GM12878 (cell line): ENCODE measurements around the gene FBXW8. TPM values are rescaled to one million over a fixed set of nuclear protein-coding genes. Genes with fewer than 3 reads are reported as not detected.

Experiments used
- ATAC-seq: fragments of 200-7000 bp; cut with Tn5 transposase; 3 replicates; pipeline ENCODE4 v1.9.1; 2020; ENCODE audit warnings: mild to moderate bottlenecking, moderate library complexity
- BruUV-seq: library from RNA; stranded (reverse); fragments of 400-500 nt; replicated peaks from 2 replicates; lab custom pipeline; 2021; lab: Mats Ljungman, UMichigan
- CTCF ChIA-PET: fragments of 300-600 bp; sonication (Branson Sonifier 250); formaldehyde crosslinking; extraction: SDS; loops from one replicate; lab custom pipeline; 2021; ENCODE audit warnings: inconsistent platforms; lab: Yijun Ruan, JAX
- POLR2A ChIA-PET: fragments of 350-600 bp; formaldehyde crosslinking; extraction: SDS; loops from one replicate; lab custom pipeline; 2021; ENCODE audit warnings: inconsistent platforms; lab: Charles Lee
- RAD21 ChIA-PET: fragments of 300-600 bp; sonication (Branson Sonifier 250); formaldehyde crosslinking; loops from one replicate; lab custom pipeline; 2023; ENCODE audit warnings: antibody characterized with exemption; ENCODE audit not compliant: unreplicated experiment; lab: Charles Lee
- SMC1A ChIA-PET: fragments of 300-600 bp; sonication (Branson Sonifier 250); formaldehyde crosslinking; loops from one replicate; lab custom pipeline; 2023; ENCODE audit not compliant: unreplicated experiment, uncharacterized antibody; lab: Charles Lee
- DNase-seq: peaks from one replicate; pipeline ENCODE4 v3.0.0-alpha.2; 2011; ENCODE audit warnings: low read depth, low spot score
- FAIRE-seq: peaks from 3 replicates; lab custom pipeline; 2011; peaks lifted over from hg19 to GRCh38; lab: Jason Lieb, UNC
- H2AFZ ChIP-seq: 2 replicates; pipeline ENCODE4 v1.6.0; 2011; ENCODE audit warnings: low read depth, low read length, control low read depth; ENCODE audit not compliant: control insufficient read depth
- H3K27ac ChIP-seq: 2 replicates; pipeline ENCODE4 v1.5.1; 2011; ENCODE audit warnings: control low read depth; ENCODE audit not compliant: control insufficient read depth, insufficient read depth
- H3K27me3 ChIP-seq, 2 experiments: replicated peaks in 1 of 2; 2 replicates each; pipeline versions ENCODE4 v1.6.0 to v1.6.1; 2011; ENCODE audit warnings: low read length in 1 of 2; ENCODE audit not compliant: control insufficient read depth in 2 of 2, insufficient read depth in 2 of 2
- H3K36me3 ChIP-seq, 2 experiments: 2 replicates each; pipeline ENCODE4 v1.5.1; 2011; ENCODE audit warnings: low read length in 1 of 2; ENCODE audit not compliant: control insufficient read depth in 2 of 2, insufficient read depth in 2 of 2
- H3K4me1 ChIP-seq: 2 replicates; pipeline ENCODE4 v1.6.1; 2011; ENCODE audit warnings: mild to moderate bottlenecking, low read length, moderate library complexity, mixed read lengths; ENCODE audit not compliant: control insufficient read depth, insufficient read depth
- H3K4me2 ChIP-seq: 2 replicates; pipeline ENCODE4 v1.6.0; 2011; ENCODE audit warnings: control low read depth; ENCODE audit not compliant: control insufficient read depth, insufficient read depth
- H3K4me3 ChIP-seq: fragments of 200-600 bp; sonication (generic); 2 replicates; pipeline ENCODE4 v1.5.1; 2016
- H3K79me2 ChIP-seq: 2 replicates; pipeline ENCODE4 v1.6.0; 2011; ENCODE audit warnings: low read length; ENCODE audit not compliant: control insufficient read depth, insufficient read depth
- H3K9ac ChIP-seq: 2 replicates; pipeline ENCODE4 v1.8.0; 2011; ENCODE audit warnings: low read length, control low read depth, mixed read lengths; ENCODE audit not compliant: control insufficient read depth, insufficient read depth
- H3K9me3 ChIP-seq: replicated peaks from 3 replicates; pipeline ENCODE4 v1.5.1; 2011; ENCODE audit warnings: mild to moderate bottlenecking, low read length; ENCODE audit not compliant: control insufficient read depth, insufficient read depth
- H4K20me1 ChIP-seq: 2 replicates; pipeline ENCODE4 v1.6.0; 2011; ENCODE audit not compliant: control insufficient read depth, insufficient read depth
- DPF2 ChIP-seq: fragments of 450-650 bp; IDR thresholded peaks from 2 replicates; pipeline ENCODE4 v1.6.1; 2017; ENCODE audit warnings: mild to moderate bottlenecking
- EED ChIP-seq: sonication (generic); IDR thresholded peaks from 2 replicates; pipeline ENCODE4 v1.6.1; 2016; ENCODE audit warnings: antibody characterized with exemption, low read depth
- FOXM1 ChIP-seq: IDR thresholded peaks from 2 replicates; pipeline ENCODE4 v1.6.1; 2012; ENCODE audit warnings: low read depth, mild to moderate bottlenecking, inconsistent platforms, low read length, moderate library complexity
- HDGF ChIP-seq: fragments of 450-650 bp; IDR thresholded peaks from 2 replicates; pipeline ENCODE4 v1.6.1; 2016; ENCODE audit warnings: antibody characterized with exemption
- IRF4 ChIP-seq: IDR thresholded peaks from 2 replicates; pipeline ENCODE4 v1.6.1; 2011; ENCODE audit warnings: low read depth, low read length
- JUND ChIP-seq: IDR thresholded peaks from 2 replicates; pipeline ENCODE4 v1.6.1; 2012; ENCODE audit warnings: low read depth, mild to moderate bottlenecking, low read length, improper control_type of control experiment, moderate library complexity
- NFXL1 ChIP-seq: fragments of 450-650 bp; IDR thresholded peaks from 2 replicates; pipeline ENCODE4 v1.6.1; 2017; ENCODE audit warnings: antibody characterized with exemption, mild to moderate bottlenecking, borderline replicate concordance
- POU2F2 ChIP-seq: IDR thresholded peaks from 3 replicates; pipeline ENCODE4 v1.6.1; 2011; ENCODE audit warnings: low read depth, mild to moderate bottlenecking, low read length, borderline replicate concordance
- SP1 ChIP-seq: IDR thresholded peaks from one replicate; pipeline ENCODE4 v1.6.1; 2011; ENCODE audit warnings: low read depth, low read length
- SPI1 ChIP-seq: IDR thresholded peaks from 2 replicates; pipeline ENCODE4 v1.6.1; 2011; ENCODE audit warnings: low read depth, mild to moderate bottlenecking, low read length, moderate library complexity, borderline replicate concordance; ENCODE audit not compliant: insufficient read depth
- SREBF2 ChIP-seq: IDR thresholded peaks from 2 replicates; pipeline ENCODE4 v1.6.1; 2012; ENCODE audit warnings: mild to moderate bottlenecking, low read length
- SUPT20H ChIP-seq: IDR thresholded peaks from 2 replicates; pipeline ENCODE4 v1.6.1; 2011; ENCODE audit warnings: low read depth, mild to moderate bottlenecking, low read length, moderate library complexity, borderline replicate concordance; ENCODE audit not compliant: control insufficient read depth
- TCF12 ChIP-seq: IDR thresholded peaks from 2 replicates; pipeline ENCODE4 v1.6.1; 2011; ENCODE audit warnings: low read depth, mild to moderate bottlenecking, low read length
- YY1 ChIP-seq: IDR thresholded peaks from 2 replicates; pipeline ENCODE4 v1.6.1; 2011; ENCODE audit warnings: low read depth, mild to moderate bottlenecking, low read length
- ZNF274 ChIP-seq: IDR thresholded peaks from one replicate; pipeline ENCODE4 v1.8.0; 2011; ENCODE audit not compliant: insufficient read length, insufficient read depth
- in situ Hi-C: fragments of 300-500 bp; cut with MboI; formaldehyde crosslinking; loops from 9 replicates; pipeline ENCODE4 v1.14.3; 2018; ENCODE audit warnings: mixed read lengths
- intact Hi-C: fragments of 100-400 bp; cut with micrococcal nuclease; formaldehyde crosslinking; loops from one replicate; pipeline ENCODE4 v1.14.2; 2022; ENCODE audit not compliant: unreplicated experiment
- polyA plus RNA-seq, 11 experiments: library from polyadenylated mRNA; depleted of rRNA in 4 of 11; unstranded in 6 of 11; stranded (reverse) in 5 of 11; fragments of >200 nt; fragmentation: Nextera tagmentation in 4 of 11; fragmentation: Illumina TruSeq in 1 of 11; extraction: Ambion mirVana in 4 of 11; extraction: Trizol in 1 of 11; gene quantifications; 1 replicate in 1 of 11; 2 replicates in 10 of 11; pipeline versions ENCODE4 v1.2.1 to v1.2.3, GENCODE V29; 2011 to 2016; ENCODE audit warnings: inconsistent platforms in 2 of 11, missing spikeins in 2 of 11, low read depth in 1 of 11
- total RNA-seq, 4 experiments: library from RNA; depleted of rRNA in 3 of 4; stranded (reverse); fragments of >200 nt in 3 of 4; fragmentation: Illumina TruSeq in 1 of 4; extraction: Trizol in 1 of 4; gene quantifications; 2 replicates each; pipeline versions ENCODE4 v1.2.1 to v1.2.3, GENCODE V29; 2013 to 2021
- TF ChIP-seq, protein P1 (sequence below): IDR thresholded peaks from 2 replicates; pipeline ENCODE4 v1.6.1; 2011; ENCODE audit warnings: borderline replicate concordance, low read depth, mild to moderate bottlenecking, moderate library complexity, mixed read lengths, low read length; ENCODE audit not compliant: insufficient read depth; ENCODE audit errors: extremely low read length
- TF ChIP-seq, protein P2 (sequence below): fragments of 450-650 bp; formaldehyde crosslinking; IDR thresholded peaks from 2 replicates; pipeline ENCODE4 v1.4.0; 2020; ENCODE audit warnings: mild to moderate bottlenecking, moderate library complexity
- TF ChIP-seq, protein P3 (sequence below): IDR thresholded peaks from 2 replicates; pipeline ENCODE4 v1.6.1; 2012; ENCODE audit warnings: low read depth, low read length, improper control_type of control experiment
- TF ChIP-seq, protein P4 (sequence below): fragments of 450-650 bp; IDR thresholded peaks from 2 replicates; pipeline ENCODE4 v1.6.1; 2017; ENCODE audit warnings: low read depth, mild to moderate bottlenecking, moderate library complexity

The FBXW8 gene
- total and polyA plus RNA-seq, 10 of the 15 experiments (the other 5 are each of a cell fraction or from before 2014, with no cell fraction given): 0.49 to 7.5 (median 4.4) TPM

DNA sequence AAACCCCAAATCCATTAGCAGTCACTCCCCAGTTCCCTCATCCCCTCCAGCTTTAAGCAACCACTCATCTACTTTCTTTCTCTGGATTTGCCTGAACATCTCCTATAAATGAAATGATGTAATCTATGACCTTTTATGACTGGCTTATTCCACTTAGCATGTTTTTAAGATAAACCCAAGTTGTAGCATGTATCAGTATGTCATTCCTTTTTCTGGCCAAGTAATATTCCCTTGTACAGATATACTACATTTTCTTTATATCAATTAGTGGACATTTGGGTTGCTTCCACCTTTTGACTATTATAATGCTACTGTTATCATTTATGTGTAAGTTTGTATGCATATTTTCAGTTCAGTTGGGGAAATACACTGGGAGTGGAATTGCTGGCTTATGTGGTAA, 105.1 kb downstream of the FBXW8 start:
- DNase-seq (no peak), FAIRE-seq (no peak), ATAC-seq (no peak)
- no peaks in the 10 kb centered on the region; the same call in 1 of the 2 replicates for H4K20me1 ChIP-seq
- ChIA-PET POLR2A (no interaction called here), RAD21 (no interaction called here), CTCF (no interaction called here), SMC1A (no interaction called here)
- no TSS peak for BruUV-seq
- no peaks in the 10 kb centered on the region for H3K4me1 ChIP-seq
- H3K79me2 ChIP-seq: no peaks in the 10 kb centered on the region
- no peak overlapping the region for H2AFZ ChIP-seq
- no peaks in the 10 kb centered on the region for H3K36me3 ChIP-seq
- H3K4me3 ChIP-seq: no peak overlapping the region
- in situ Hi-C loops: no loop called here
- H3K4me2 ChIP-seq: no peak overlapping the region
- no peaks in the 10 kb centered on the region for H3K27me3 ChIP-seq
- no peaks in the 10 kb centered on the region for H3K9me3 ChIP-seq
- no peak overlapping the region for H3K9ac ChIP-seq
- intact Hi-C loops: no loop called here
- no peak overlapping the region for H3K27ac ChIP-seq
- TF ChIP-seq NFXL1: no peak
- TF ChIP-seq POU2F2: no peak
- no peak for TF ChIP-seq YY1
- TF ChIP-seq JUND: no peak
- no peak for TF ChIP-seq EED
- TF ChIP-seq IRF4: no peak
- TF ChIP-seq, protein P1, sequence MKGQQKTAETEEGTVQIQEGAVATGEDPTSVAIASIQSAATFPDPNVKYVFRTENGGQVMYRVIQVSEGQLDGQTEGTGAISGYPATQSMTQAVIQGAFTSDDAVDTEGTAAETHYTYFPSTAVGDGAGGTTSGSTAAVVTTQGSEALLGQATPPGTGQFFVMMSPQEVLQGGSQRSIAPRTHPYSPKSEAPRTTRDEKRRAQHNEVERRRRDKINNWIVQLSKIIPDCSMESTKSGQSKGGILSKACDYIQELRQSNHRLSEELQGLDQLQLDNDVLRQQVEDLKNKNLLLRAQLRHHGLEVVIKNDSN: no peak
- no peak for TF ChIP-seq FOXM1
- TF ChIP-seq, protein P2, sequence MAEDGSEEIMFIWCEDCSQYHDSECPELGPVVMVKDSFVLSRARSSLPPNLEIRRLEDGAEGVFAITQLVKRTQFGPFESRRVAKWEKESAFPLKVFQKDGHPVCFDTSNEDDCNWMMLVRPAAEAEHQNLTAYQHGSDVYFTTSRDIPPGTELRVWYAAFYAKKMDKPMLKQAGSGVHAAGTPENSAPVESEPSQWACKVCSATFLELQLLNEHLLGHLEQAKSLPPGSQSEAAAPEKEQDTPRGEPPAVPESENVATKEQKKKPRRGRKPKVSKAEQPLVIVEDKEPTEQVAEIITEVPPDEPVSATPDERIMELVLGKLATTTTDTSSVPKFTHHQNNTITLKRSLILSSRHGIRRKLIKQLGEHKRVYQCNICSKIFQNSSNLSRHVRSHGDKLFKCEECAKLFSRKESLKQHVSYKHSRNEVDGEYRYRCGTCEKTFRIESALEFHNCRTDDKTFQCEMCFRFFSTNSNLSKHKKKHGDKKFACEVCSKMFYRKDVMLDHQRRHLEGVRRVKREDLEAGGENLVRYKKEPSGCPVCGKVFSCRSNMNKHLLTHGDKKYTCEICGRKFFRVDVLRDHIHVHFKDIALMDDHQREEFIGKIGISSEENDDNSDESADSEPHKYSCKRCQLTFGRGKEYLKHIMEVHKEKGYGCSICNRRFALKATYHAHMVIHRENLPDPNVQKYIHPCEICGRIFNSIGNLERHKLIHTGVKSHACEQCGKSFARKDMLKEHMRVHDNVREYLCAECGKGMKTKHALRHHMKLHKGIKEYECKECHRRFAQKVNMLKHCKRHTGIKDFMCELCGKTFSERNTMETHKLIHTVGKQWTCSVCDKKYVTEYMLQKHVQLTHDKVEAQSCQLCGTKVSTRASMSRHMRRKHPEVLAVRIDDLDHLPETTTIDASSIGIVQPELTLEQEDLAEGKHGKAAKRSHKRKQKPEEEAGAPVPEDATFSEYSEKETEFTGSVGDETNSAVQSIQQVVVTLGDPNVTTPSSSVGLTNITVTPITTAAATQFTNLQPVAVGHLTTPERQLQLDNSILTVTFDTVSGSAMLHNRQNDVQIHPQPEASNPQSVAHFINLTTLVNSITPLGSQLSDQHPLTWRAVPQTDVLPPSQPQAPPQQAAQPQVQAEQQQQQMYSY (CRISPR knock-in tag): no peak
- TF ChIP-seq, protein P3, sequence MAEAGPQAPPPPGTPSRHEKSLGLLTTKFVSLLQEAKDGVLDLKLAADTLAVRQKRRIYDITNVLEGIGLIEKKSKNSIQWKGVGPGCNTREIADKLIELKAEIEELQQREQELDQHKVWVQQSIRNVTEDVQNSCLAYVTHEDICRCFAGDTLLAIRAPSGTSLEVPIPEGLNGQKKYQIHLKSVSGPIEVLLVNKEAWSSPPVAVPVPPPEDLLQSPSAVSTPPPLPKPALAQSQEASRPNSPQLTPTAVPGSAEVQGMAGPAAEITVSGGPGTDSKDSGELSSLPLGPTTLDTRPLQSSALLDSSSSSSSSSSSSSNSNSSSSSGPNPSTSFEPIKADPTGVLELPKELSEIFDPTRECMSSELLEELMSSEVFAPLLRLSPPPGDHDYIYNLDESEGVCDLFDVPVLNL: no peak
- TF ChIP-seq SUPT20H: no peak
- TF ChIP-seq ZNF274: no peak
- TF ChIP-seq SREBF2: no peak
- TF ChIP-seq, protein P4, sequence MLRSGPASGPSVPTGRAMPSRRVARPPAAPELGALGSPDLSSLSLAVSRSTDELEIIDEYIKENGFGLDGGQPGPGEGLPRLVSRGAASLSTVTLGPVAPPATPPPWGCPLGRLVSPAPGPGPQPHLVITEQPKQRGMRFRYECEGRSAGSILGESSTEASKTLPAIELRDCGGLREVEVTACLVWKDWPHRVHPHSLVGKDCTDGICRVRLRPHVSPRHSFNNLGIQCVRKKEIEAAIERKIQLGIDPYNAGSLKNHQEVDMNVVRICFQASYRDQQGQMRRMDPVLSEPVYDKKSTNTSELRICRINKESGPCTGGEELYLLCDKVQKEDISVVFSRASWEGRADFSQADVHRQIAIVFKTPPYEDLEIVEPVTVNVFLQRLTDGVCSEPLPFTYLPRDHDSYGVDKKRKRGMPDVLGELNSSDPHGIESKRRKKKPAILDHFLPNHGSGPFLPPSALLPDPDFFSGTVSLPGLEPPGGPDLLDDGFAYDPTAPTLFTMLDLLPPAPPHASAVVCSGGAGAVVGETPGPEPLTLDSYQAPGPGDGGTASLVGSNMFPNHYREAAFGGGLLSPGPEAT: no peak
- no peak for TF ChIP-seq SP1
- TF ChIP-seq HDGF: no peak
- TF ChIP-seq DPF2: no peak
- no peak for TF ChIP-seq TCF12
- TF ChIP-seq SPI1: no peak
